GM12878 (cell line): Measurements from ENCODE around the gene GPC2. TPM values are rescaled to one million over a fixed set of nuclear protein-coding genes. Genes with fewer than 3 reads are reported as not detected.

Source experiments
- FOXM1 ChIP-seq: IDR thresholded peaks from 2 replicates; pipeline ENCODE4 v1.6.1; 2012; ENCODE audit warnings: low read depth, mild to moderate bottlenecking, inconsistent platforms, low read length, moderate library complexity
- MLLT1 ChIP-seq: fragments of 450-650 bp; IDR thresholded peaks from 2 replicates; pipeline ENCODE4 v1.6.1; 2016; ENCODE audit warnings: mild to moderate bottlenecking
- NBN ChIP-seq: fragments of 450-650 bp; IDR thresholded peaks from 2 replicates; pipeline ENCODE4 v1.6.1; 2016
- NFIC ChIP-seq: IDR thresholded peaks from 2 replicates; pipeline ENCODE4 v1.6.1; 2012; ENCODE audit warnings: low read depth, mild to moderate bottlenecking, inconsistent platforms, low read length, moderate library complexity
- PAX5 ChIP-seq: IDR thresholded peaks from 2 replicates; pipeline ENCODE4 v1.6.1; 2011; ENCODE audit warnings: low read depth, low read length, borderline replicate concordance
- PAX8 ChIP-seq: fragments of 450-650 bp; IDR thresholded peaks from 2 replicates; pipeline ENCODE4 v1.6.1; 2017; ENCODE audit warnings: mild to moderate bottlenecking, moderate library complexity
- PRDM15 ChIP-seq: fragments of 450-650 bp; formaldehyde crosslinking; IDR thresholded peaks from 2 replicates; pipeline ENCODE4 v1.4.0; 2020; ENCODE audit warnings: mild to moderate bottlenecking, moderate library complexity
- RELB ChIP-seq: fragments of 450-650 bp; IDR thresholded peaks from 2 replicates; pipeline ENCODE4 v1.6.1; 2017; ENCODE audit warnings: low read depth, mild to moderate bottlenecking, moderate library complexity
- RUNX3 ChIP-seq: IDR thresholded peaks from 2 replicates; pipeline ENCODE4 v1.6.1; 2012; ENCODE audit warnings: low read length, inconsistent platforms
- TBL1XR1 ChIP-seq: IDR thresholded peaks from 2 replicates; pipeline ENCODE4 v1.6.1; 2012; ENCODE audit warnings: low read depth, low read length, improper control_type of control experiment
- TCF3 ChIP-seq: IDR thresholded peaks from 2 replicates; pipeline ENCODE4 v1.6.1; 2012; ENCODE audit warnings: low read depth, mild to moderate bottlenecking, low read length, borderline replicate concordance; ENCODE audit not compliant: insufficient read depth
- polyA plus RNA-seq, 11 experiments: library from polyadenylated mRNA; depleted of rRNA in 4 of 11; unstranded in 6 of 11; stranded (reverse) in 5 of 11; fragments of >200 nt; fragmentation: Nextera tagmentation in 4 of 11; fragmentation: Illumina TruSeq in 1 of 11; extraction: Ambion mirVana in 4 of 11; extraction: Trizol in 1 of 11; gene quantifications; 1 replicate in 1 of 11; 2 replicates in 10 of 11; pipeline versions ENCODE4 v1.2.1 to v1.2.3, GENCODE V29; 2011 to 2016; ENCODE audit warnings: inconsistent platforms in 2 of 11, missing spikeins in 2 of 11, low read depth in 1 of 11
- total RNA-seq, 4 experiments: library from RNA; depleted of rRNA in 3 of 4; stranded (reverse); fragments of >200 nt in 3 of 4; fragmentation: Illumina TruSeq in 1 of 4; extraction: Trizol in 1 of 4; gene quantifications; 2 replicates each; pipeline versions ENCODE4 v1.2.1 to v1.2.3, GENCODE V29; 2013 to 2021
- TF ChIP-seq, protein P1 (sequence below): IDR thresholded peaks from 2 replicates; pipeline ENCODE4 v1.6.1; 2011; ENCODE audit warnings: mild to moderate bottlenecking, low read depth, low read length, moderate library complexity; ENCODE audit not compliant: insufficient replicate concordance
- TF ChIP-seq, protein P2 (sequence below): fragments of 450-650 bp; IDR thresholded peaks from 2 replicates; pipeline ENCODE4 v1.6.1; 2017; ENCODE audit warnings: mild to moderate bottlenecking, low read depth, inconsistent platforms; ENCODE audit not compliant: poor library complexity, severe bottlenecking
- TF ChIP-seq, protein P3 (sequence below): IDR thresholded peaks from 2 replicates; pipeline ENCODE4 v1.6.1; 2012; ENCODE audit warnings: low read depth, low read length, improper control_type of control experiment
- TF ChIP-seq, protein P4 (sequence below): fragments of 450-650 bp; IDR thresholded peaks from 2 replicates; pipeline ENCODE4 v1.6.1; 2018; ENCODE audit warnings: borderline replicate concordance, mild to moderate bottlenecking; ENCODE audit not compliant: partially characterized antibody

The GPC2 gene
- total and polyA plus RNA-seq, 10 of the 15 experiments (the other 5 are each of a cell fraction or from before 2014, with no cell fraction given) = 0.19 to 6.3 (median 0.77) TPM

- TF ChIP-seq PAX5 (peak; percentile 93), TCF3 (peak; percentile 100), RELB (peak; percentile 84), PRDM15 (CRISPR knock-in tag) (no peak), PAX8 (no peak), NBN (peak; percentile 89), MLLT1 (peak; percentile 85), RUNX3 (peak; percentile 99), TBL1XR1 (peak; percentile 74; the same call in 1 of the 2 replicates), NFIC (peak; percentile 90), FOXM1 (peak; percentile 98)
- TF ChIP-seq, protein P1, sequence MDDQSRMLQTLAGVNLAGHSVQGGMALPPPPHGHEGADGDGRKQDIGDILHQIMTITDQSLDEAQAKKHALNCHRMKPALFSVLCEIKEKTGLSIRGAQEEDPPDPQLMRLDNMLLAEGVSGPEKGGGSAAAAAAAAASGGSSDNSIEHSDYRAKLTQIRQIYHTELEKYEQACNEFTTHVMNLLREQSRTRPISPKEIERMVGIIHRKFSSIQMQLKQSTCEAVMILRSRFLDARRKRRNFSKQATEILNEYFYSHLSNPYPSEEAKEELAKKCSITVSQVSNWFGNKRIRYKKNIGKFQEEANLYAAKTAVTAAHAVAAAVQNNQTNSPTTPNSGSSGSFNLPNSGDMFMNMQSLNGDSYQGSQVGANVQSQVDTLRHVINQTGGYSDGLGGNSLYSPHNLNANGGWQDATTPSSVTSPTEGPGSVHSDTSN = peak; percentile 91
- TF ChIP-seq, protein P2, sequence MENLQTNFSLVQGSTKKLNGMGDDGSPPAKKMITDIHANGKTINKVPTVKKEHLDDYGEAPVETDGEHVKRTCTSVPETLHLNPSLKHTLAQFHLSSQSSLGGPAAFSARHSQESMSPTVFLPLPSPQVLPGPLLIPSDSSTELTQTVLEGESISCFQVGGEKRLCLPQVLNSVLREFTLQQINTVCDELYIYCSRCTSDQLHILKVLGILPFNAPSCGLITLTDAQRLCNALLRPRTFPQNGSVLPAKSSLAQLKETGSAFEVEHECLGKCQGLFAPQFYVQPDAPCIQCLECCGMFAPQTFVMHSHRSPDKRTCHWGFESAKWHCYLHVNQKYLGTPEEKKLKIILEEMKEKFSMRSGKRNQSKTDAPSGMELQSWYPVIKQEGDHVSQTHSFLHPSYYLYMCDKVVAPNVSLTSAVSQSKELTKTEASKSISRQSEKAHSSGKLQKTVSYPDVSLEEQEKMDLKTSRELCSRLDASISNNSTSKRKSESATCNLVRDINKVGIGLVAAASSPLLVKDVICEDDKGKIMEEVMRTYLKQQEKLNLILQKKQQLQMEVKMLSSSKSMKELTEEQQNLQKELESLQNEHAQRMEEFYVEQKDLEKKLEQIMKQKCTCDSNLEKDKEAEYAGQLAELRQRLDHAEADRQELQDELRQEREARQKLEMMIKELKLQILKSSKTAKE = peak; percentile 87
- TF ChIP-seq, protein P3, sequence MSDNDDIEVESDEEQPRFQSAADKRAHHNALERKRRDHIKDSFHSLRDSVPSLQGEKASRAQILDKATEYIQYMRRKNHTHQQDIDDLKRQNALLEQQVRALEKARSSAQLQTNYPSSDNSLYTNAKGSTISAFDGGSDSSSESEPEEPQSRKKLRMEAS = no peak; the same call in 1 of the 2 replicates
- TF ChIP-seq, protein P4, sequence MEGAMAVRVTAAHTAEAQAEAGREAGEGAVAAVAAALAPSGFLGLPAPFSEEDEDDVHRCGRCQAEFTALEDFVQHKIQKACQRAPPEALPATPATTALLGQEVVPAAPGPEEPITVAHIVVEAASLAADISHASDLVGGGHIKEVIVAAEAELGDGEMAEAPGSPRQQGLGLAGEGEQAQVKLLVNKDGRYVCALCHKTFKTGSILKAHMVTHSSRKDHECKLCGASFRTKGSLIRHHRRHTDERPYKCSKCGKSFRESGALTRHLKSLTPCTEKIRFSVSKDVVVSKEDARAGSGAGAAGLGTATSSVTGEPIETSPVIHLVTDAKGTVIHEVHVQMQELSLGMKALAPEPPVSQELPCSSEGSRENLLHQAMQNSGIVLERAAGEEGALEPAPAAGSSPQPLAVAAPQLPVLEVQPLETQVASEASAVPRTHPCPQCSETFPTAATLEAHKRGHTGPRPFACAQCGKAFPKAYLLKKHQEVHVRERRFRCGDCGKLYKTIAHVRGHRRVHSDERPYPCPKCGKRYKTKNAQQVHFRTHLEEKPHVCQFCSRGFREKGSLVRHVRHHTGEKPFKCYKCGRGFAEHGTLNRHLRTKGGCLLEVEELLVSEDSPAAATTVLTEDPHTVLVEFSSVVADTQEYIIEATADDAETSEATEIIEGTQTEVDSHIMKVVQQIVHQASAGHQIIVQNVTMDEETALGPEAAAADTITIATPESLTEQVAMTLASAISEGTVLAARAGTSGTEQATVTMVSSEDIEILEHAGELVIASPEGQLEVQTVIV = no peak
Measured at GRCh38 chr7:100221231-100221718, 44.1 kb upstream of the GPC2 start (continued).
